ENCODE results near the gene ADCK2. TPM values are rescaled to one million over a fixed set of nuclear protein-coding genes. Genes with fewer than 3 reads are reported as not detected.

Gene ADCK2
- total RNA-seq, 1 donor from 2014 or later = 7.8 TPM

GRCh38 chr7:140670343-140670935 lies 2.3 kb upstream of the ADCK2 start:
- Mint-ChIP-seq H3K27me3 (ENCODE audit: insufficient read depth, low read depth) (peaks cover 22% of the 10 kb centered on the region), H3K27ac (no peak overlapping the region), H3K9me3 (no peaks in the 10 kb centered on the region), H3K36me3 (peaks cover 2% of the 10 kb centered on the region), H3K4me3 (no peak overlapping the region), H3K4me1 (peaks cover 13% of the 10 kb centered on the region)
- TF ChIP-seq EZH2 (IDR thresholded peaks at IDR 0.05) = no peak
- DNase-seq (ENCODE audit: low spot score) = no peak
- Histone ChIP-seq H3K79me2 (ENCODE audit: low read depth) (no peaks in the 10 kb centered on the region), H3K27ac (no peak overlapping the region), H3K4me3 (no peak overlapping the region), H3K27me3 (peaks cover 29% of the 10 kb centered on the region), H3K4me1 (peaks cover 6% of the 10 kb centered on the region), H2AFZ (replicated peaks) (no peak overlapping the region), H3K36me3 (no peaks in the 10 kb centered on the region), H4K20me1 (ENCODE audit: low read depth) (no peaks in the 10 kb centered on the region), H3K9ac (no peak overlapping the region), H3K4me2 (no peak overlapping the region), H3F3A (ENCODE audit: low read depth) (peaks cover 24% of the 10 kb centered on the region), H3K9me3 (ENCODE audit: low read depth) (no peaks in the 10 kb centered on the region)

- TF ChIP-seq EZH2phosphoT487 (IDR thresholded peaks at IDR 0.05) (no peak), EZH2 (IDR thresholded peaks at IDR 0.05) (no peak), CTCF (IDR thresholded peaks at IDR 0.05) (no peak)
- H3K79me2 ChIP-seq (ENCODE audit: low read depth) = no peaks in the 10 kb centered on the region
- no peaks in the 10 kb centered on the region for H3K36me3 ChIP-seq
- Mint-ChIP-seq H3K4me1 (peaks cover 13% of the 10 kb centered on the region), H3K27ac (no peak overlapping the region), H3K27me3 (ENCODE audit: insufficient read depth, low read depth) (peaks cover 22% of the 10 kb centered on the region), H3K36me3 (peaks cover 2% of the 10 kb centered on the region), H3K9me3 (no peaks in the 10 kb centered on the region), H3K4me3 (peak overlapping the region; percentile 87)
- no peaks in the 10 kb centered on the region for H4K20me1 ChIP-seq (ENCODE audit: low read depth)
- H3K9ac ChIP-seq = no peak overlapping the region
- H3K4me2 ChIP-seq = peak overlapping the region; percentile 95
- H3K9me3 ChIP-seq (ENCODE audit: low read depth) = no peaks in the 10 kb centered on the region
- H3K4me1 ChIP-seq = peaks cover 6% of the 10 kb centered on the region
- peaks cover 25% of the 10 kb centered on the region for H3F3A ChIP-seq (ENCODE audit: low read depth)
- no peak overlapping the region for H3K27ac ChIP-seq
- H2AFZ ChIP-seq (replicated peaks) = peak overlapping the region; percentile 90
- peak overlapping the region; percentile 70 for H3K4me3 ChIP-seq
- H3K27me3 ChIP-seq = peaks cover 29% of the 10 kb centered on the region
- DNase-seq (ENCODE audit: low spot score) = no peak
Measured at GRCh38 chr7:140671966-140672365, 779 bp upstream of the ADCK2 start.

GRCh38 chr7:140673063-140673773 lies 473 bp downstream of the ADCK2 start:
- Histone ChIP-seq H2AFZ (replicated peaks) (peak overlapping the region; percentile 82), H3K9me3 (ENCODE audit: low read depth) (no peaks in the 10 kb centered on the region), H3K4me1 (peaks cover 6% of the 10 kb centered on the region), H4K20me1 (ENCODE audit: low read depth) (no peaks in the 10 kb centered on the region), H3K4me2 (peak overlapping the region; percentile 95), H3K27ac (no peak overlapping the region), H3K79me2 (ENCODE audit: low read depth) (no peaks in the 10 kb centered on the region), H3K4me3 (peak overlapping the region; percentile 70), H3F3A (ENCODE audit: low read depth) (peaks cover 25% of the 10 kb centered on the region), H3K27me3 (peaks cover 29% of the 10 kb centered on the region), H3K36me3 (no peaks in the 10 kb centered on the region), H3K9ac (no peak overlapping the region)
- TF ChIP-seq EZH2 (IDR thresholded peaks at IDR 0.05) (peak; percentile 63), CTCF (IDR thresholded peaks at IDR 0.05) (no peak)
- H3K27me3 Mint-ChIP-seq (ENCODE audit: insufficient read depth, low read depth) = peaks cover 20% of the 10 kb centered on the region
- peaks cover 2% of the 10 kb centered on the region for H3K36me3 Mint-ChIP-seq
- DNase-seq (ENCODE audit: low spot score) = peak; percentile 57
- peak overlapping the region; percentile 82 for H3K4me3 Mint-ChIP-seq
- peaks cover 13% of the 10 kb centered on the region for H3K4me1 Mint-ChIP-seq
- no peak overlapping the region for H3K27ac Mint-ChIP-seq
- no peaks in the 10 kb centered on the region for H3K9me3 Mint-ChIP-seq

- Histone ChIP-seq H3K4me3 (peak overlapping the region; percentile 70), H4K20me1 (ENCODE audit: low read depth) (no peaks in the 10 kb centered on the region), H3K4me1 (peaks cover 6% of the 10 kb centered on the region), H3F3A (ENCODE audit: low read depth) (peaks cover 25% of the 10 kb centered on the region), H3K27me3 (peaks cover 29% of the 10 kb centered on the region), H3K27ac (no peak overlapping the region), H3K36me3 (no peaks in the 10 kb centered on the region), H3K9me3 (ENCODE audit: low read depth) (no peaks in the 10 kb centered on the region), H2AFZ (replicated peaks) (peak overlapping the region; percentile 82), H3K4me2 (peak overlapping the region; percentile 95), H3K9ac (no peak overlapping the region), H3K79me2 (ENCODE audit: low read depth) (no peaks in the 10 kb centered on the region)
- TF ChIP-seq EZH2phosphoT487 (IDR thresholded peaks at IDR 0.05) (no peak), CTCF (IDR thresholded peaks at IDR 0.05) (no peak), EZH2 (IDR thresholded peaks at IDR 0.05) (no peak)
- Mint-ChIP-seq H3K36me3 (peaks cover 2% of the 10 kb centered on the region), H3K4me1 (peaks cover 13% of the 10 kb centered on the region), H3K9me3 (no peaks in the 10 kb centered on the region), H3K27ac (no peak overlapping the region), H3K27me3 (ENCODE audit: insufficient read depth, low read depth) (peaks cover 20% of the 10 kb centered on the region), H3K4me3 (peak overlapping the region; percentile 82)
- no peak for DNase-seq (ENCODE audit: low spot score)
Measured at GRCh38 chr7:140673774-140674155, 1.0 kb downstream of the ADCK2 start.

Measured in neural progenitor cell (in vitro differentiated cells).